HCT116 (cell line): Measurements from ENCODE around the gene RPP21. TPM values are rescaled to one million over a fixed set of nuclear protein-coding genes. Genes with fewer than 3 reads are reported as not detected.

ENCODE experiments used
- ATAC-seq: fragments of 200-7000 bp; cut with Tn5 transposase; 2 replicates; pipeline ENCODE4 v1.9.1; 2020; ENCODE audit warnings: mild to moderate bottlenecking, moderate library complexity
- BruUV-seq: library from RNA; stranded (reverse); fragments of 400-500 nt; replicated peaks from 2 replicates; lab custom pipeline; 2021; lab: Mats Ljungman, UMichigan
- CTCF ChIA-PET: fragments of 300-600 bp; sonication (Branson Sonifier 250); formaldehyde crosslinking; loops from one replicate; lab custom pipeline; 2021; ENCODE audit warnings: antibody characterized with exemption; lab: Charles Lee
- POLR2A ChIA-PET: fragments of 300-600, 350-600 bp; sonication (Branson Sonifier 250); formaldehyde crosslinking; loops from one replicate; lab custom pipeline; 2021; ENCODE audit warnings: antibody characterized with exemption; lab: Charles Lee
- RAD21 ChIA-PET, 2 experiments: fragments of 300-600 bp; sonication (Branson Sonifier 250); formaldehyde crosslinking; loops; one replicate each; lab custom pipeline; 2023; ENCODE audit warnings: low total read pairs in 2 of 2; ENCODE audit not compliant: uncharacterized antibody in 2 of 2, unreplicated experiment in 2 of 2, low non-redundant PET in 1 of 2; lab: Charles Lee
- DNase-seq: peaks from one replicate; pipeline ENCODE4 v3.0.0-alpha.2; 2010; ENCODE audit warnings: low read depth, low spot score
- H2AFZ ChIP-seq: fragments of 200-600 bp; shearing (Covaris generic), sonication (generic); 2 replicates; pipeline ENCODE4 v1.6.1; 2017; ENCODE audit warnings: low read depth, mixed run types, mixed read lengths, antibody characterized with exemption, low read length; ENCODE audit not compliant: poor library complexity, severe bottlenecking
- H3K27ac ChIP-seq: 2 replicates; pipeline ENCODE4 v1.5.1; 2012; ENCODE audit warnings: low read depth, low read length
- H3K27me3 ChIP-seq: fragments of 200-600 bp; sonication (generic); 2 replicates; pipeline ENCODE4 v1.6.1; 2016; ENCODE audit warnings: mixed run types, low read length, mixed read lengths; ENCODE audit not compliant: insufficient read depth
- H3K36me3 ChIP-seq, 2 experiments: fragments of 200-500 bp in 1 of 2; fragments of 200-600 bp in 1 of 2; sonication (Bioruptor generic) in 1 of 2; sonication (generic) in 1 of 2; 2 replicates each; pipeline versions ENCODE4 v1.5.1 to v1.6.1; 2014 to 2016; ENCODE audit warnings: low read length in 2 of 2, inconsistent platforms in 1 of 2, mixed read lengths in 1 of 2, mixed run types in 1 of 2; ENCODE audit not compliant: insufficient read depth in 2 of 2, control insufficient read depth in 1 of 2
- H3K4me1 ChIP-seq, 2 experiments: fragments of 200-600 bp in 1 of 2; sonication (generic) in 1 of 2; 2 replicates each; pipeline versions ENCODE4 v1.5.1 to v1.6.1; 2012 to 2017; ENCODE audit warnings: low read length in 2 of 2, inconsistent platforms in 1 of 2, mild to moderate bottlenecking in 1 of 2, mixed read lengths in 1 of 2, mixed run types in 1 of 2, moderate library complexity in 1 of 2; ENCODE audit not compliant: insufficient read depth in 2 of 2, control insufficient read depth in 1 of 2
- H3K4me2 ChIP-seq: fragments of 200-600 bp; sonication (generic); 2 replicates; pipeline ENCODE4 v1.6.1; 2017; ENCODE audit warnings: mixed run types, low read length, mixed read lengths
- H3K4me3 ChIP-seq, 2 experiments: fragments of 200-600 bp in 1 of 2; sonication (generic) in 1 of 2; replicated peaks in 1 of 2; 2 replicates each; pipeline ENCODE4 v1.5.1; 2011 to 2016; ENCODE audit warnings: low read length in 2 of 2, control low read depth in 1 of 2, low read depth in 1 of 2, mild to moderate bottlenecking in 1 of 2, mixed read lengths in 1 of 2, mixed run types in 1 of 2
- H3K79me2 ChIP-seq: fragments of 200-600 bp; sonication (generic); 2 replicates; pipeline ENCODE4 v1.6.1; 2017; ENCODE audit warnings: mild to moderate bottlenecking, mixed run types, low read length, moderate library complexity, mixed read lengths; ENCODE audit not compliant: insufficient read depth
- H3K9ac ChIP-seq: fragments of 200-600 bp; sonication (generic); 2 replicates; pipeline ENCODE4 v1.6.1; 2016; ENCODE audit warnings: low read length, mixed read lengths
- H3K9me2 ChIP-seq: fragments of 200-600 bp; sonication (generic), shearing (Covaris generic); 2 replicates; pipeline ENCODE4 v1.6.1; 2017; ENCODE audit warnings: mixed run types, mild to moderate bottlenecking, moderate library complexity; ENCODE audit not compliant: insufficient read depth
- H3K9me3 ChIP-seq, 2 experiments: fragments of 200-500 bp in 1 of 2; fragments of 200-600 bp in 1 of 2; sonication (Bioruptor generic) in 1 of 2; sonication (generic) in 1 of 2; 2 replicates each; pipeline ENCODE4 v1.6.1; 2014 to 2017; ENCODE audit warnings: low read length in 2 of 2, mixed read lengths in 2 of 2, inconsistent platforms in 1 of 2, low read depth in 1 of 2, mild to moderate bottlenecking in 1 of 2, mixed run types in 1 of 2, moderate library complexity in 1 of 2; ENCODE audit not compliant: control insufficient read depth in 1 of 2, insufficient read depth in 1 of 2
- H4K20me1 ChIP-seq: fragments of 200-600 bp; sonication (generic), shearing (Covaris generic); 2 replicates; pipeline ENCODE4 v1.6.1; 2017; ENCODE audit warnings: mixed run types, mild to moderate bottlenecking, moderate library complexity; ENCODE audit not compliant: insufficient read depth
- CEBPB ChIP-seq: IDR thresholded peaks from 2 replicates; pipeline ENCODE4 v1.6.1; 2012; ENCODE audit warnings: low read depth
- CTCF ChIP-seq, 3 experiments: fragments of 200-600 bp in 1 of 3; sonication (generic) in 1 of 3; IDR thresholded peaks in 2 of 3; conservative IDR thresholded peaks in 1 of 3; 2 replicates each; pipeline ENCODE4 v1.5.1; 2012 to 2017; ENCODE audit warnings: low read depth in 2 of 3, low read length in 2 of 3, antibody characterized with exemption in 1 of 3, borderline replicate concordance in 1 of 3, control low read depth in 1 of 3, mild to moderate bottlenecking in 1 of 3, mixed read lengths in 1 of 3, mixed run types in 1 of 3, moderate library complexity in 1 of 3; ENCODE audit not compliant: insufficient read depth in 1 of 3
- ELF1 ChIP-seq: IDR thresholded peaks from 2 replicates; pipeline ENCODE4 v1.6.1; 2012; ENCODE audit warnings: low read depth, borderline replicate concordance
- EZH2phosphoT487 ChIP-seq: fragments of 200-600 bp; IDR thresholded peaks from 2 replicates; pipeline ENCODE4 v1.6.1; 2018; ENCODE audit warnings: antibody characterized with exemption, borderline replicate concordance
- JUND ChIP-seq: IDR thresholded peaks from 2 replicates; pipeline ENCODE4 v1.6.1; 2012
- POLR2A ChIP-seq: IDR thresholded peaks from 2 replicates; pipeline ENCODE4 v1.7.0; 2011; ENCODE audit warnings: borderline replicate concordance; ENCODE audit not compliant: insufficient read depth, insufficient read length; ENCODE audit errors: extremely low read depth
- POLR2AphosphoS5 ChIP-seq: IDR thresholded peaks from 2 replicates; pipeline ENCODE4 v1.6.1; 2011; ENCODE audit warnings: mild to moderate bottlenecking, low read depth, low read length, moderate library complexity
- RAD21 ChIP-seq: IDR thresholded peaks from 2 replicates; pipeline ENCODE4 v1.6.1; 2012; ENCODE audit warnings: low read depth, mild to moderate bottlenecking
- REST ChIP-seq: IDR thresholded peaks from 2 replicates; pipeline ENCODE4 v1.6.1; 2012; ENCODE audit warnings: low read depth
- SRF ChIP-seq: IDR thresholded peaks from 2 replicates; pipeline ENCODE4 v1.6.1; 2012; ENCODE audit warnings: low read depth
- TCF7L2 ChIP-seq: IDR thresholded peaks from 2 replicates; pipeline ENCODE4 v1.7.0; 2011; ENCODE audit warnings: borderline replicate concordance, inconsistent platforms; ENCODE audit not compliant: insufficient read depth, insufficient read length; ENCODE audit errors: extremely low read depth
- ZFX ChIP-seq: fragments of 450-650 bp; IDR thresholded peaks from 2 replicates; pipeline ENCODE4 v1.6.1; 2017
- intact Hi-C: fragments of 100-400 bp; cut with micrococcal nuclease; formaldehyde crosslinking; loops from 2 replicates; pipeline ENCODE4 v1.10.0; 2022
- total RNA-seq: library from RNA; stranded (reverse); gene quantifications from one replicate; pipeline ENCODE4 v1.2.1, GENCODE V29; 2021; ENCODE audit not compliant: unreplicated experiment
- TF ChIP-seq, protein P1 (sequence below): IDR thresholded peaks from 2 replicates; pipeline ENCODE4 v1.6.1; 2012

Gene RPP21
- total RNA-seq, 1 experiment from 2014 or later = 70.4 TPM

DNA sequence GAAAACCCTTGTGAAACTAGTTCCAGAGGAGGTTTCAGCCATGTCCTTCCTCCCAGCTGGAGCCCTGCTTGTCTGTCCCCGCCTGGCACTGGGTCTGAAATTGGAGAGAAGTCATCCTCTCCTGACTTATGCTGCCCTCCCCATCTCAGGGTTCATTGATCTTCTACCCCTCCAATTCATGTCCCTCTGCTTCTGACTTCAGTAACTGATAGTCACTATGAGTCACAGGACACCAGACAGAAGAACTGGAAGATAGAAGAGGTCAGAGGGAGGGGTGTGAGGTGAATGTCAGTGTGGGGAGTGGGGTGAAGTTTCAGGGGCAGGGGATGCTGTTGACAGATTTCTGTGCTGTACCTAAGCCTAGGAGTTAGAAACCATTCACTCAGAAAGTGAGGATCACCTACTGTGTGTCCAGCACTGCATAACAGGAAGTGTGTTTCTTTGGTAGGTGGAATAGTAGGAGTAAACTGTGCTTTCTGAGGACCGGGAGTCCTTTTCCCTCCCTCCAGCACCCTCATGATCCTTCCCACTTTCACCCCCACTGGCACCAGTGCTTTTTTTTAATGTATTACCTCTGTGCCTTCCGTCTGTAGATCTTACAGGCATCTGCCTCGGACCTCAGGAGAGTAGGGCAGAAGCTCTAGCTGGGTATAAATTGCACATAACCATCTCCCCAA lies 627 bp upstream of the RPP21 start:
- ChIA-PET CTCF (no interaction called here), RAD21 (no interaction called here), POLR2A (no interaction called here)
- Histone ChIP-seq H3K4me3 (peak overlapping the region; percentile 81 to 86), H3K27me3 (no peaks in the 10 kb centered on the region), H3K4me2 (peak overlapping the region; percentile 86), H3K79me2 (peaks cover 10% of the 10 kb centered on the region), H4K20me1 (no peaks in the 10 kb centered on the region), H2AFZ (no peak overlapping the region), H3K9me3 (no peaks in the 10 kb centered on the region), H3K9ac (peak overlapping the region; percentile 92; the same call in 1 of the 2 replicates), H3K4me1 (peaks cover 3 to 16% of the 10 kb centered on the region in 2 experiments; a peak in 2 of 4 replicates), H3K36me3 (peaks cover 8 to 12% of the 10 kb centered on the region in 2 experiments; a peak in 3 of 4 replicates), H3K9me2 (no peaks in the 10 kb centered on the region), H3K27ac (no peak overlapping the region)
- TF ChIP-seq ELF1 = no peak
- no peak for TF ChIP-seq POLR2A
- TF ChIP-seq POLR2AphosphoS5 = no peak
- TF ChIP-seq REST = no peak
- no peak for TF ChIP-seq CTCF (IDR thresholded peaks at IDR 0.05 in 2 of 3, conservative IDR thresholded peaks at IDR 0.05 in 1 of 3; ENCODE audit: borderline replicate concordance in 1 of 3, insufficient read depth in 1 of 3, low read depth in 2 of 3, low read length in 2 of 3)
- no peak for TF ChIP-seq RAD21
- TF ChIP-seq ZFX = no peak
- TF ChIP-seq, protein P1, sequence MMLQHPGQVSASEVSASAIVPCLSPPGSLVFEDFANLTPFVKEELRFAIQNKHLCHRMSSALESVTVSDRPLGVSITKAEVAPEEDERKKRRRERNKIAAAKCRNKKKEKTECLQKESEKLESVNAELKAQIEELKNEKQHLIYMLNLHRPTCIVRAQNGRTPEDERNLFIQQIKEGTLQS = no peak
- TF ChIP-seq JUND = no peak
- TF ChIP-seq EZH2phosphoT487 = no peak
- TF ChIP-seq TCF7L2 = no peak
- no peak for TF ChIP-seq SRF
- no peak for TF ChIP-seq CEBPB
- no TSS peak for BruUV-seq
- DNase-seq (no peak), ATAC-seq (peak; percentile 1; the same call in 1 of the 2 replicates)
- intact Hi-C loops = no loop called here
